AG10803 (cell line): ENCODE data around the gene SIMC1.

Experiments used
- DNase-seq: peaks from one replicate; pipeline ENCODE4 v3.0.0; 2010; ENCODE audit warnings: low read depth
- H3K4me3 ChIP-seq: 2 replicates; pipeline ENCODE4 v1.5.1; 2011; ENCODE audit warnings: mild to moderate bottlenecking, low read length, control low read depth
- CTCF ChIP-seq: conservative IDR thresholded peaks from 2 replicates; pipeline ENCODE4 v1.5.1; 2011; ENCODE audit warnings: mild to moderate bottlenecking, low read length, control low read depth, inconsistent platforms

SIMC1 gene

GRCh38 chr5:176341325-176342157, 103.3 kb downstream of the SIMC1 start:
- TF ChIP-seq CTCF, result no peak
- no peak overlapping the region for H3K4me3 ChIP-seq
- no peak for DNase-seq

DNA sequence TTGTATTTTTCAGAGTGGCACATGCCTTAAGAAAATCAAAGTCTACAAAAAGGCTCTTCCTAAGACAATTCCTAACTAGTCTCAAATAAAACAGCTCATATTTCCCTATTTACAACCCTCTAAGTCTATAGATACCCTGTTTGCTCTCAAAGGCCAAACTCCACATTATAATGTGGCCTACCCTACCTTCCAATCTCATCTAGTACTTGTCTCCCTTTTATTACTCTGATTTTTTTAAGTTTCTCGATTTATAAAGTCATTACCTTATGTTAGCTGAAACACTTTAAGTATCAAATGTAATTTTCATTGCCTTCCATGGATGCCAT, 103.9 kb downstream of the SIMC1 start:
- no peak for DNase-seq
- no peak for TF ChIP-seq CTCF
- no peak overlapping the region for H3K4me3 ChIP-seq

GRCh38 chr5:176342766-176343458, 104.7 kb downstream of the SIMC1 start:
- TF ChIP-seq CTCF, result no peak
- no peak for DNase-seq
- no peak overlapping the region for H3K4me3 ChIP-seq

- no peak for DNase-seq
Observed at GRCh38 chr5:176350416-176350815, 112.2 kb downstream of the SIMC1 start.

GRCh38 chr5:176352116-176352878, 114.1 kb downstream of the SIMC1 start:
- H3K4me3 ChIP-seq, result no peak overlapping the region
- no peak for TF ChIP-seq CTCF

More at GRCh38 chr5:176350416-176350815, 112.2 kb downstream of the SIMC1 start:
- H3K4me3 ChIP-seq, result no peak overlapping the region
- TF ChIP-seq CTCF, result no peak

DNA sequence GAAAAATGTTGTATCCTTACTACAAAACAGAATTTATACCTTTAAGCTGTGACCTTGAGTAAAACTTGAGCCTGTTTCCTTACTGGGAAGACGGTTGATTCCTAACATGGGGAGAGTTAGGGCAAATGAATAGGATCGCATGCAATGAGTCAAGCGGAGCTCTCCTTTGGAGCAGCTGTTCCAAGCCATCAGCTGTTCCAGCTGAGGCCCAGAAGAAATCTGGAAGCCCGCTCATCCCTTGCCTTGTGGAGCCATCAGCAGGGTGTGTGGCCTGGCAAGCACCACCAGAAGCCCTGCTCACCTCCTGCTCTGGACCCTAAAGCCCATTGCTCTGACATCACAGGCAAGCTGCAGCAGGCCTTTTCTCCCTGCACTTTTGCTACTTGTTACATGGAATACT, 115.3 kb downstream of the SIMC1 start:
- no peak for TF ChIP-seq CTCF
- H3K4me3 ChIP-seq, result no peak overlapping the region
- no peak for DNase-seq

More at GRCh38 chr5:176352116-176352878, 114.1 kb downstream of the SIMC1 start:
- DNase-seq, result no peak
